ENCODE results near the gene SMC1B.

- TF ChIP-seq CTCF (conservative IDR thresholded peaks at IDR 0.05; ENCODE audit: low read depth, low read length) (no peak), EZH2 (IDR thresholded peaks at IDR 0.05; ENCODE audit: borderline replicate concordance, low read depth, low read length, poor library complexity, severe bottlenecking) (no peak)
Observed at GRCh38 chr22:45427114-45427513, 13.7 kb upstream of the SMC1B start.
